HG03175 (cell line): ENCODE results near the gene NDUFB5.

ENCODE experiments used
- ATAC-seq: cut with Tn5 transposase; IDR thresholded peaks from one replicate; pipeline ENCODE4 v1.9.1; 2021; ENCODE audit warnings: mild to moderate bottlenecking, moderate library complexity; ENCODE audit not compliant: unreplicated experiment

The NDUFB5 gene

DNA sequence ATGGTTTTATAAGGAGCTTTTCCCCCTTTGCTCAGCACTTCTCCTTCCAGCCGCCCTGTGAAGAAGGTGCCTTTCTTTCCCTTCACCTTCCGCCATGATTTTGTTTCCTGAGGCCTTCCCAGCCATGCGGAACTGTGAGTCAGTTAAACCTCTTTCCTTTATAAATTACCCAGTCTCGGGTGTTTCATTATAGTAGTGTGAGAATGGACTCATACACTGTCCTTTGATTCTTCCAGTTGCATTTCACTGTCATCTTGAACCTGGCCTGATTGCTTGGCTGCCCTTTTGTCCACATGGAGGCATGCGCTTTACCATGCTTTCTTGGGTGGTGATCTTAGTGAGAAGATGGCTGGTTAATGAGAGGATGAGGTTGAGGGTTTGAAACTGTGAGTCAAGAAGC is 71.5 kb downstream of the NDUFB5 start:
- no peak for ATAC-seq
